GM19099 (cell line): ENCODE data around the gene AUTS2.

Source experiments
- POLR2A ChIP-seq: IDR thresholded peaks from 3 replicates; pipeline ENCODE4 v1.6.1; 2011; ENCODE audit warnings: low read depth; ENCODE audit not compliant: insufficient read length; ENCODE audit errors: extremely low read depth

Gene AUTS2

DNA sequence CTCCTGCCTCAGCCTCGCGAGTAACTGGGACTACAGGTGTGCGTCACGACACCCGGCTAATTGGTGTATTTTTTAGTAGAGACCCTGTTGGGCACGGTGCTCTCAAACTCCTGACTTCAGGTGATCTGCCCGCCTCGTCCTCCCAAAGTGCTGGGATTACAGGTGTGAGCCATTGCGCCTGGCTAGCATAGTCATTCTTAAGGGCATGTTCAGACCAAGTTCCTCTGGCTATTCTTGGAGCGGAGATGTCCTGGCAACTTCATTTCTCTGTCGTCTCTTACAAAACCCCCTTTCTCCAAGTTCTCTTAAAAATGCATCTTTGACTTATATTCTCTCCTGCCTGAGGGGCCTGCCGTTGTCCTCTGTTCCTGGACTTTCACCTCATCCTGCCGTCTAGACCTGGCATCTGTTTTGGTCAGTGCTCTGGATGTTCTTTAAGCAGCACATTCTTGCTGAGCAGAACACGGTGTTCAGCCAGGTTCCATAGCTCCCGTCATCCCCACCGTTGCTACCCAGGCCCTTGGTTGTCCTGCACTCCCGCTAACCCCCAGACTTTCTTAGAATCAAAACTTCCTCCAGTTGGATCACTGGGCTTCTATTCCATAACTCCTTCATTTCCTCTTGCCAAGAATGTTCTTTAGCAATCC lies 1023.8 kb downstream of the AUTS2 start:
- TF ChIP-seq POLR2A, result no peak

DNA sequence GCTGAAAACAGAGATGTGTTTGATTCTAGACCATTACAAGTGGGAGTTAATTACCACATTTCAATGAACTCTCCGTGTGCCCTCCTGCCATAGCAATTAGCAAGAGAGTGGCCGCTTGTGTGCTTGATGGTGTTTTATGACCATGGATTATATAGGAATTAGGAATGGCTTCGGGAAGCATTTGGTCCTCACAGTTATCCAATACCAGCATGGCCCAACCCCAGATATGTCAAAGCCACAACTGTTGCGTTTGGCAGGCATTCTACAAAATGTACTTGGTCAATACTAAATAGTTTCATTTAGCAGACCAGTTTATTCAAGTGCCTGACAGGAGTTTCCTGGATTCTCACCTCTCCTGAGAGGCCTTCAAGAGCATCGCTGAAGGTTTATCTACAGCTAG lies 1024.7 kb downstream of the AUTS2 start:
- TF ChIP-seq POLR2A, result no peak

DNA sequence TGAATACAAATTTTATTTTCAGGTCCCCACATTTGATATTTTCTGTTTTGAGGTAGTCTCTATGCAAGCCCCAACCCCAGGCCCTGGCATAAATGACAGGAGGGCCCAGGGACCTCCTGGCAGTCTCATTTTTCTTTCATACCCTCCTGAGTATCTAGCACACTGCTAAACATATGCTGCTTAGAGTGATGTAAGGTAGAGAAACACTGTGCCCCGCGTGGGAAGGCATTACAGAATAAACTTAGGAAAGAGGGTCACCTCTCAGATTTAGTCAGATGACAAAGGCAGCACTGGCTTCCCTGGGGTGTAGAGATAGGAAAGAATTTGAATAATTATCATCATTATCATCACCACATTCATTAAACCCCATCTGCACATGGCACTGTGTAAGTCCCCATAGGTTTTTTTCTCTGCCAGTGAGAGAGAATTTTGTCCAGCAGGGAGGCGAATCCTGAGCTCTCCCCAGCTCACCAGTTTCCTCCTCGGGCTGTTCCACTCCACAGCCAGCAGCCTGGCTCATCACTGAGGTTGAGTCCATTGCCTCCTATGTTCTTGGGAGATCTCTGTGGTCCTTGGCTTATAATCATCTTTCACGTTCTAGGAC lies 1026.3 kb downstream of the AUTS2 start:
- no peak for TF ChIP-seq POLR2A

DNA sequence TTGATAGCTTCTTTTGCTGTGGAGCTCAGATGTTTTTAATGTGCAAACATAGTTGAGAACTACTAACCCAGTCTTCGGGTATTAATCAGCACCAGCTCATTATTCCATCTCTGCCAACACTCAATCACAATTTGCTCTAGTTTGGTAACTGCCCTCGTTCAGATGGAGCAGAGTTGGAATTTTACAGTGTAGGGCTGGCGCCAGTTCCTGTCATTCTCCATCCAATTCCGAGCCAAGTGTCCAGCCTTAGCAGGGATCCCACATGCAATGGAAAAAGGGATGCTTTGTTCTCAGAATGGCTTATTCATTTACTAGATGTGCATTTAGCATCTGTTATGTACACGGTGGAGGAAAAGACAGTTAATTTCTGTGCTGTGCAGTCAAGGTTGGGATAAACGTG lies 1029.2 kb downstream of the AUTS2 start:
- no peak for TF ChIP-seq POLR2A

DNA sequence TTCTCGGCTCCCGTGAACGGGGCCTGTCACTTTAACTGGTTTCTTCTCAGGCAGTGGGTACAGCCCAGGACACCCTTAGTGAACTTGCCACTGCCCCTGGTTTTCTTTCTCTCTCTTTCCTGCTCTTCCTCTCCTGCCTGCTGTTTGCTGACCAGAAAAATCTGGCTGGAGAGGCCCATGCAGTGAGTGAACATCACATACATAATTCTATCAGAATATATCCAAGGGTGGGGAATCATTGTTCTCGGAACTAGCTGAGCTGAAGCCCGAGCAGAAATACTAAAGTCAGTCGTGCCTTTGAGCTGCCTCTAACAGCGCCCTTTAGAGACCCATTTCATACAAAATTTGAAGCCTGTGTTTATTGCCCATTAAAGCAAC lies 1032.2 kb downstream of the AUTS2 start:
- TF ChIP-seq POLR2A, result no peak

DNA sequence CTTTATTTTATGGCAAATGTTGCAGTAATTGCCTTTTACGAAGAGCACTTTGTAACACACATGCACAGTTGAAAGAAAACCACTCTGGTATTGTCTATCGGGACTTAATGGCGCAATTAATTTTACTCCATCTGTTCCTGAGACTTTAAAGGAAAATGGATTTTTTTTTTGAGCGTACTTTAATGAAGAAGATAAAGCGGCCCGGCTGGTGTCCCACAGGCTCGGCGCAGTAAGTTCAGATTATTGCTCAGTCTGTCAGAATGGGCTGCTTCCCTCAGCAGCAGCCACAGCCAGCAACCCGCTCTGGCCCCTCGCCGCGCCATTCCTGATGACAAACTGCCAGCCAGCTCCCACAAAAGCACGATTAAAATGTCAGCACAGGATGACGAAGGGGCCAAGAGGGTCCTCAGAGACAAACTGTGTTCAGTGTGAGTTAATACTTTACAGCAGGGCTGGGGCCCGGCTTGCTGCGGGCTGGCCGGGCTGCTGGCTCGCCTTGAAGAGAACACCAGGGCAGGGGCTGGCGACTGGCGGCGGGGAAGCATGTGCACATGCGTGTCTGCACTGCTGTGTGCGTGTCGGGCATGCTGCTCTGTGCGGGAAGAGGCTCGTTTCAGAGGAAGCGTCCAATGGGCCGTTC lies 1032.7 kb downstream of the AUTS2 start:
- TF ChIP-seq POLR2A, result no peak

DNA sequence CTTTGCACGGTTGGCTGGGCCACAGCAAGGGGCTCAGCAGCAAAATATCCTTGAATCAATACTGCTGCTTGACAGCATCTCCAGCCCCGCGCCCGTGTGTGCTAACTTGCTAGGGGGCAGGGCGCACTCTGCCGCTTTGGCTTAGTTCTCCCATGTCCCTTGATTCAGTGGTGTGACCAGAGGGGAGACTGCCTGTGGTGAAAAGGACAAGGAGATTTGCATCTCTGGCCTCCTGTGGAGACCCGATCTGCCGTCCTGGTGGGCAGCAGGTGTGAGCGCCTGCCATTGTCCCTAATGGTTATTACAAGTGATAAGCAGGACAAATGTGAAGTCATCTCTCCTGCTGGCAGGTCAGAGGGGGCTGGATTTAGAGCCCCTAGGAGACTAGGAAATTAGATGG lies 1033.4 kb downstream of the AUTS2 start:
- no peak for TF ChIP-seq POLR2A

DNA sequence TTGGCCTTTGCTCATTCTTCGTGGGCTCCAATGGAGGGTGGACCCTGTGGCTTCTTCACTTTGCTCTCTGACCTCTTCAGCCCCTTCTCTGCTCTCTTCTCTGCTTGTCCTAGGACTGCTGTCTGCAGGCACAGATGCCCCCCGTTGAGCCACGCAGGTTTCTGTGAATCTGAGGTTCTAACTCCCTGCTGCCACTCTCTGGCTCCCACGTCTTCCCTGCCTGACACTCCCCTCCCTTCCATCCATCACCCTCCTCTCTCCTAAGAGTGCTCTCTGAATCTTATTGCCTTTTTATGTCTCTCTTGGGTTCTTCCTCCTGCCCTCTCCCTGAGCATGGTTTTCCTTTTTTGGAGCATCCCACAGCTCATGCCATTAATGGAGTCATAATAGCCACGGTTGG lies 1034.1 kb downstream of the AUTS2 start:
- no peak for TF ChIP-seq POLR2A

DNA sequence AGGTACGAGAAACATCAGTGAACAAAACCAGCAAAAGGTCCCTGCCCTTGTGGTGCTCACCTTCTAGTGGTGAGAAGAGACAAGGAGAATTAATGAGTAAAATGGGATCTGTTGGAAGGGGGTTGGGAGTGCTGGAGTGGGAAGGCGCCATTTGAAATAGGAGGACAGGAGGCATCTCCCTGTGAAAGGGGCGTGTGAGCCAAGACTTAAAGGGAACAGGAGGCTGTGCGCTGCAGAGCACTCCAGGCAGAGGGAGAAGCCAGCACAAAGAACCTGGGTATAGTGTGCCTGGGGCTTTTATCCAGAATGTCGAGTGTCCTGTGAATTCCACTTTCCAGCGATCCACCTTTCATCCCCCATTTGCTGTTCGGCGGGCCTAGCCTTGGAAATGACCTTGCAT lies 1035.8 kb downstream of the AUTS2 start:
- TF ChIP-seq POLR2A, result no peak

DNA sequence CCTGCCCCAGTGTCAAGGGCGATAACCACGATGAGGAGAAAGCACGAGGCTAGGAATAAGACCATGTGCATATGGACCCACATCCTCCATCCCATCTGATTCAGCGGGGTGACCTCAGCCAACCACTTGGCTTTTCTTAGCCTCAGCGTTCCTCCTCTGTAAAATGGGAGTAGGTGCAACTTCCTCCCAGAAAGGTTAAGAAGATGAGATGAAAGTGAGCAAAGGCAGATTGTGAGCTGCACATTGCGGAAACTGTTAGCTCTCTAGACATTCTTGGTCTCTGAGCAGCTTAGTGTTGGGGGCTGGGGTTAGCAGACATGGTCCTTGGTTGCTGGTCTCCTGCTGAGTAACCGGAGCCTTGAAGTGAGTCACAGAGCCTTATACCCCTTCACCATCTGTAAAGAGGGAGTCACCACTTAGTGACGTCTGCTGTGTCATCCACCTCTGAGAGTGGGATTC lies 1036.4 kb downstream of the AUTS2 start:
- no peak for TF ChIP-seq POLR2A

DNA sequence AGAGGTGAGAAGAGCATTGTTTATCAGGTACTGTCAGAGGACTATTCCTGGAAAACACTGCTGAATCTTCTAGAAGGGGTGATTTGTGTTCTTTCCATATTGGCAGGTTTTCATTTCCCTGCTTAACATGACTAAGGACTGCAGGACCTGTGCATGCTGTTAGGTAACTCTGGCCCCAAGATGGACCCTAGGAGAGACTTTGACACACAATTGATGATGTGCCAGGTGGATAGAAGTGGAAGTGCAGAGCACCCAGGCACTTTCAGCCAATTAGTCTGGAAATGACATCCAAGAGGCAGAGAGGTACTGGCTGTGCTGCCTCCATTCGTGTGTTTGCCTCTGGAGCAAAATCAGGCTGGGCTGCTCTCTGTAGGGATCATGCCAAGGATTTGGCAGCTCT lies 1037.4 kb downstream of the AUTS2 start:
- no peak for TF ChIP-seq POLR2A

DNA sequence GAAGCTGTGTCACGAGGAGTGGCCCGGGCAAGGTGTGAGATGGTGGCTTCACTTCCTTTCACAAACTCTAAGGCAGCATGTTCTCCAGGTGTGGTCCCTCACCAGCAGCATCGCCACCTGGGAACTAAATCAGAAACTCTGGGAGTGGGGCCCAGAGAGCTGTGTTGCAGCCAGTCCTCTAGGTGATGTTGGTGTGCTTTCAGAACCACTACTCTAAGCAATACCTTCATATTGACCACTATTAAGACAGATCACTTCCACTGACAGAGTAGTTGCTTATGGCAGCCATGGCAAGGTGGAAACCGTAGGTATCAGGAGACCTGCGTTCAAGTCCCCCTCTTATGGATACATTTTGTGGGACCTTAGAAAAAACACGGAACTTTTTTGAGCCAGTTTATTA lies 1037.9 kb downstream of the AUTS2 start:
- no peak for TF ChIP-seq POLR2A

DNA sequence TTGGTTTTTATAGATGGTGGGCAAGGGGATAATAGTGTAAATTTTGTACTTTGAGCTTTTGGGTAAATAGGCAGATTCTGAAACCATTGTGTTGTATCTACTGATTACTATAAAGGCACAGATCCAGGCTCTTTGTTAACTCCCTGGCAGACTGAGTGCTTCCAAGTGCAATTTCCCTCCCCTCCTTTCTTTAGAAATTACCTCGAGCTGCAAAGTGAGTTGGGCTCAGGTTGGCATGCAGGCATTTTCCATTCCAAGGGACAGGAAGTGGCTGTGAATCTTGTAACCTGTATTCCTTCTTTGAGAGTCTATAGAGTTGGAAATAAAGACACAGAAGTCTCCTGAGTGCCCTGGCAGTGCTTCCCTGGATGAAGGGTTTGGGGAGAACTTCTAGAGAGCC lies 1039.5 kb downstream of the AUTS2 start:
- no peak for TF ChIP-seq POLR2A

DNA sequence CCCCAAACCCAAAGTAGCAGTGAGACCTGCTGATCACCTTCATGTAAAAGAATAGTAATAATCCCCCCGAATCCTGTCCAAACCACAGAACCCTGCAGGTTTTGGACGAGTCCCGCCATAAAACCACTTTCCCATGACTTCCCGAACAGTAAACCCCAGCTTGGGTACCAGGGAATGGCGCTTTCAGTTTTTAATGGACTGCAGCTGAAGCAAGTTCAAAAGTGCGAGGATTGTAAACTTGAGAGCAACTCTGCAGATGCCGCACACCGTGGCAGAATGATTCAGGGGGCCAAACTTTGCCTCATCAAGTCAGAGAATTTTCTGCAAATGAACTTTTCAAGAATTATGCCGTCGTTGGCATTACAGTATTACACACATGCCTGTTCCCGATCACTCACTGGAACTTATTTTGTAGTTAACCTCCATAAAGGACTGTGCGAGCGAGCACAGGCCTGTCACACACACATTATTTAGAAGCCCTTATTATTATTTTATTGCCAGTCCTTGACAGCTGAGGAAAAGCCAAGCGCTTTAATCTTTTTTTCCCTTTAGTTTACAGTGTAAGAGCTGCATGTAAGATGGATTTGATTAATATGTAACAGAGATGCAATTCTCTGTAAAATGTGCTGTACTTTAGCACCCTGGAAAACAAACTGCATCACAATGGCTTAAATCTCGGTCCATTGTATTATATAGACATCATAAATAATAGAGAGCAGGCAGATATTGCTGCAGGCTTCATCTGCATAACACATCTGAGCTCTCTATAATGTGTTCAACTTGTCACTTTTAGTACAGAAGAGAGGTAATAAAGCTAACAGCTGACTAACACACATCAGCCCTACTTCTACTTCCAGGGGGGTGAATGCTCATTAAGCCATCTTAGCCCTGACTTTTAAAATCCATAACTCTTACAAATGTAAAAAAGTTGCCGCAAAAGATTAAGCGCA lies 1040.2 kb downstream of the AUTS2 start:
- TF ChIP-seq POLR2A, result no peak

DNA sequence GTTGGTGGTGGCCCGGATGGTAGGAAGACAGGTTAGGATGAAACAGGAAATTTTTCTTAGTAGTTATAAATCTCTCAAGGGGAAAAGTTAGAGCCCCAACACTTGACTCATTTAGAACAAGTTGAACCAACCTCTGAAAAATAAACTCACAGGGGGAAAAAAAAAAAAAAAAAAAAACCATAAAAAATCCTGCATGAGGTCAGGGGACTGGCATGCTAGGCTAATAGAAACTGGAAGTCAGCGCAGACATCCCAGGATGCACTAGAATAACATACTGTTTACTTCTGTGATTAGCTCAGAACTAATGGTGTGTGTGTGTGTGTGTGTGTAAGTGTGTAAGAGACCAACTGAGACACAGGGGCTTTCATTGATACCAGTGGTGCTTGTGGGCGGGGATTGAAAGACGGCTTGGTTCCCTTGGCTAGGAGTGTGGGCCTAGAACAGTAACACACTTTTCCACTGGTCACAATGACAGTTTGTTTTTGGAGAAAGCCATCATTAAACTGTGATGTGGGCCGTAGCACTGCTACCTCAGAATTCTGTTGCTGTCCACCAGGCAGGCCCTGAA lies 1042.1 kb downstream of the AUTS2 start:
- TF ChIP-seq POLR2A, result no peak
